Large intestine (tissue), 3 donors: Measurements from ENCODE around the gene PRMT1. TPM values are rescaled to one million over a fixed set of nuclear protein-coding genes. Genes with fewer than 3 reads are reported as not detected.

Source experiments
- DNase-seq, 2 donors: peaks; one replicate each; pipeline versions ENCODE4 v3.0.0 to v3.0.0-alpha.2; 2013
- H3K27ac ChIP-seq: one replicate; pipeline ENCODE4 v1.5.1; 2013; ENCODE audit warnings: low read length
- H3K27me3 ChIP-seq: 2 replicates; pipeline ENCODE4 v1.6.1; 2013; ENCODE audit warnings: low read length; ENCODE audit not compliant: control insufficient read depth, insufficient read depth
- H3K36me3 ChIP-seq: 2 replicates; pipeline ENCODE4 v1.6.1; 2013; ENCODE audit warnings: low read length; ENCODE audit not compliant: control insufficient read depth, insufficient read depth
- H3K4me1 ChIP-seq: one replicate; pipeline ENCODE4 v1.6.1; 2013; ENCODE audit warnings: low read length; ENCODE audit not compliant: control insufficient read depth, insufficient read depth
- H3K4me3 ChIP-seq: one replicate; pipeline ENCODE4 v1.5.1; 2013; ENCODE audit warnings: low read length
- H3K9me3 ChIP-seq: one replicate; pipeline ENCODE4 v1.6.1; 2013; ENCODE audit warnings: mild to moderate bottlenecking, low read depth, low read length, moderate library complexity; ENCODE audit not compliant: control insufficient read depth
- WGBS: methylation state at CpG from one replicate; pipeline ENCODE4 v1.1.5; 2013; ENCODE audit warnings: low lambda C conversion rate; ENCODE audit not compliant: insufficient coverage; 5-methylcytosine and 5-hydroxymethylcytosine counted together
- polyA plus RNA-seq: library from polyadenylated mRNA; unstranded; fragments of 120-200 nt; gene quantifications from one replicate; pipeline ENCODE4 v1.2.1, GENCODE V29; 2013

Gene PRMT1
- polyA plus RNA-seq, 1 donor, result 125 TPM

DNA sequence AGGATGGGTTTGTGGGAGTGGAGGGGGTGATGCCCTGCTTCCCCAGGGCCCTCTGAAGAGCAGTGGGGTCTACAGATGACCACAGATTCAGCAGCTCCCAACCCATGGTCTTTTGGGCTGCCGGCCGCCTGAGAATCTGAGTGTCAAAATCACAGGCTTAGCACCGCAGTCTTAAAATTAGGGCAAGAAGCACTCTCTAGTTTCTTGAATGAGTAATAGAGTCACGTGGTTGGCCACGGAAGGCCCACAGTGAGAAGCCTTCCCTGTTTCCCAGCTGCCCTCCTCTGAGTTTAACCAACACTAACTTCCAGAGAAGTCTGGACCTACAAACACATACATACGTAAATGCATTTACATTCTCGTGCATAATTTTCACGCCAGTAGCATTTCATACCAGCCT lies 5.2 kb downstream of the PRMT1 start:
- Histone ChIP-seq H3K4me3 (no peak overlapping the region), H3K36me3 (peaks cover 55% of the 10 kb centered on the region), H3K27me3 (no peaks in the 10 kb centered on the region), H3K4me1 (peaks cover 18% of the 10 kb centered on the region), H3K27ac (no peak overlapping the region), H3K9me3 (peaks cover 3% of the 10 kb centered on the region)
- 100% methylated on average over 3 of the region's 8 CpGs for WGBS
- no peak for DNase-seq

DNA sequence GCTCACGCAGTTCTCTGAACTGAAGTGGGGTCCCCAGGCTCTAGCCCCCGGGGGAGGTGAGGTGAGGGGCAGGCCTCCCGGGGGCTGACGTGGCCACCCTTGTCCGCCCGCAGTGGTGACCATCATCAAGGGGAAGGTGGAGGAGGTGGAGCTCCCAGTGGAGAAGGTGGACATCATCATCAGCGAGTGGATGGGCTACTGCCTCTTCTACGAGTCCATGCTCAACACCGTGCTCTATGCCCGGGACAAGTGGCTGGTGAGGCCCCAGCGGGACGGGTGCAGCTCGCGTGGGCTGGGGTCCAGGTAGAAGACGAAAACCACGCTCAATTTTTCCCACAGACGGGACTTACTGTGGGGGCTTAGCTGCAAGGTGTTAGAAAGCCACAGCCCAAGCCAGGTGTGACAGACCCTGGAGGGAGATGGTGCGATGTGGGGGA lies 6.8 kb downstream of the PRMT1 start:
- no peaks in the 10 kb centered on the region for H3K27me3 ChIP-seq
- no peak for DNase-seq
- no CpG with 5 or more reads among the region's 18 CpGs for WGBS
- peaks cover 18% of the 10 kb centered on the region for H3K4me1 ChIP-seq
- peaks cover 63% of the 10 kb centered on the region for H3K36me3 ChIP-seq
- H3K27ac ChIP-seq, result no peak overlapping the region
- peaks cover 3% of the 10 kb centered on the region for H3K9me3 ChIP-seq
- no peak overlapping the region for H3K4me3 ChIP-seq

GRCh38 chr19:49684251-49684982 lies 7.3 kb downstream of the PRMT1 start:
- Histone ChIP-seq H3K27me3 (peaks cover 6% of the 10 kb centered on the region), H3K9me3 (peaks cover 3% of the 10 kb centered on the region), H3K27ac (no peak overlapping the region), H3K4me1 (peaks cover 16% of the 10 kb centered on the region), H3K4me3 (no peak overlapping the region), H3K36me3 (peaks cover 63% of the 10 kb centered on the region)
- DNase-seq, result no peak
- WGBS, result 92% methylated on average over 5 of the region's 35 CpGs

- Histone ChIP-seq H3K4me3 (no peak overlapping the region), H3K4me1 (peaks cover 16% of the 10 kb centered on the region), H3K27me3 (peaks cover 12% of the 10 kb centered on the region), H3K9me3 (peaks cover 6% of the 10 kb centered on the region), H3K36me3 (peaks cover 63% of the 10 kb centered on the region), H3K27ac (no peak overlapping the region)
- no CpG with 5 or more reads among the region's 13 CpGs for WGBS
- DNase-seq, result no peak
Observed at GRCh38 chr19:49684983-49685553, 8.0 kb downstream of the PRMT1 start.

DNA sequence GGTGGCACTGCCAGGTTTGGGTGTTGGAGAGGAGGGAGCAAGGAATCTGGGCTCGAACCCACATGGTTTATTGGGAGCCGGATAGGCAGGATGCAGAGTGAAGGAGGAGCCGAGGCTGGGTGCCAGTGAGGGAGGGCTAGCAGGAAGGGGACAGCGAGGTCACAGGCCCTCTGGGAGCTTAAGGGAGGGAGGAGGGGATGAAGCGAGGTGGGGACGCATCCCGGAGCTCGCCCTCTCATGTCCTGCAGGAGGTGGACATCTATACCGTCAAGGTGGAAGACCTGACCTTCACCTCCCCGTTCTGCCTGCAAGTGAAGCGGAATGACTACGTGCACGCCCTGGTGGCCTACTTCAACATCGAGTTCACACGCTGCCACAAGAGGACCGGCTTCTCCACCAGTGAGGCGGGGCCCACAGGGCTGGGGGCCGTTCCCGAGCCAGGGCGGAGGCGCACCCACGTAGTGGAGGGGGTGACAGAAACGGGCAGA lies 8.8 kb downstream of the PRMT1 start:
- DNase-seq, result no peak
- H3K27ac ChIP-seq, result no peak overlapping the region
- H3K36me3 ChIP-seq, result peaks cover 62% of the 10 kb centered on the region
- H3K27me3 ChIP-seq, result peaks cover 20% of the 10 kb centered on the region
- no CpG with 5 or more reads among the region's 23 CpGs for WGBS
- peaks cover 8% of the 10 kb centered on the region for H3K9me3 ChIP-seq
- peaks cover 17% of the 10 kb centered on the region for H3K4me1 ChIP-seq
- H3K4me3 ChIP-seq, result no peak overlapping the region

GRCh38 chr19:49686503-49687088 lies 9.5 kb downstream of the PRMT1 start:
- DNase-seq, result no peak
- Histone ChIP-seq H3K9me3 (peaks cover 8% of the 10 kb centered on the region), H3K27me3 (peaks cover 27% of the 10 kb centered on the region), H3K27ac (no peak overlapping the region), H3K4me3 (no peak overlapping the region), H3K4me1 (peaks cover 18% of the 10 kb centered on the region), H3K36me3 (peaks cover 57% of the 10 kb centered on the region)
- WGBS, result no CpG with 5 or more reads among the region's 27 CpGs

- H3K4me3 ChIP-seq, result no peak overlapping the region
- H3K27ac ChIP-seq, result no peak overlapping the region
- peaks cover 5% of the 10 kb centered on the region for H3K9me3 ChIP-seq
- WGBS, result no CpG with 5 or more reads among the region's 12 CpGs
- peaks cover 33% of the 10 kb centered on the region for H3K27me3 ChIP-seq
- peaks cover 18% of the 10 kb centered on the region for H3K4me1 ChIP-seq
- DNase-seq, result no peak
- H3K36me3 ChIP-seq, result peaks cover 52% of the 10 kb centered on the region
Observed at GRCh38 chr19:49687150-49687549, 10.1 kb downstream of the PRMT1 start.

DNA sequence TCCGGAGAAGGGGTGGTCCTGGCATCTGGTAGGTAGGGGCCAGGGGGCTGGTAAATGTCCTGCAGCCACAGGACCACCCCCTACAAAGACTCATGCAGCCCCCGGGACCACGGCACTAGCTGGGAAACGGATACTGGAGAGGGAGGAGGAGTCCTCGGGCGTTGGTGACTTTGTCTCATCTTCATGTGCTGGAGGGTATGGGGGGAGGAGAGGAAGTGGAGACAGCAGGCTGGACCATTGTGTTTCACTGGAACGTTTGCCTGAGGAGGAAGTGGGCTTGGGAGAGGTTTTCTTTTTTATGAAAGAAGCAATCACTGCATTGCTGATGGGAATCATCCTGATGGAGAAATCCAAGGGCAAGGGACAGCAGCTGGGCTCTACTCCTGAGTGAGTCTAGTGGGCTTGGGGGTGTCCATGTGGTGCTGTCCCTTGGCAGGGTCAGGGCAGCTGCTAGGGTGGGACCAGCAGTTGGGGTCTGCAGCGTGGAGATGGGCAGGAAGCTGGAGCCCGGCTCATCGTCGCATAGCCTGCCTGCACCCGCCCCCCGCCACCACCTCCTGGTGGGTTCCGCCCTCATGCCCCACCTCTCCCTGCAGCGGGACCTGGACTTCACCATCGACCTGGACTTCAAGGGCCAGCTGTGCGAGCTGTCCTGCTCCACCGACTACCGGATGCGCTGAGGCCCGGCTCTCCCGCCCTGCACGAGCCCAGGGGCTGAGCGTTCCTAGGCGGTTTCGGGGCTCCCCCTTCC lies 10.7 kb downstream of the PRMT1 start:
- peaks cover 39% of the 10 kb centered on the region for H3K27me3 ChIP-seq
- H3K36me3 ChIP-seq, result peaks cover 47% of the 10 kb centered on the region
- H3K4me1 ChIP-seq, result peaks cover 18% of the 10 kb centered on the region
- peaks cover 5% of the 10 kb centered on the region for H3K9me3 ChIP-seq
- H3K27ac ChIP-seq, result peak overlapping the region; percentile 26
- WGBS, result no CpG with 5 or more reads among the region's 26 CpGs
- DNase-seq, result no peak
- no peak overlapping the region for H3K4me3 ChIP-seq

GRCh38 chr19:49688531-49689132 lies 11.6 kb downstream of the PRMT1 start:
- peaks cover 44% of the 10 kb centered on the region for H3K27me3 ChIP-seq
- 40% methylated on average over 1 of the region's 12 CpGs for WGBS
- H3K36me3 ChIP-seq, result peaks cover 41% of the 10 kb centered on the region
- peaks cover 5% of the 10 kb centered on the region for H3K9me3 ChIP-seq
- peaks cover 18% of the 10 kb centered on the region for H3K4me1 ChIP-seq
- H3K4me3 ChIP-seq, result no peak overlapping the region
- DNase-seq, result peak in 1 of 2 donors; percentile 30
- no peak overlapping the region for H3K27ac ChIP-seq
